CD4-positive, alpha-beta T cell (primary cell): ENCODE measurements around the gene DIS3L2. TPM values are rescaled to one million over a fixed set of nuclear protein-coding genes. Genes with fewer than 3 reads are reported as not detected.

ENCODE experiments used
- ATAC-seq: fragments of 200-7000 bp; cut with Tn5 transposase; one replicate; pipeline ENCODE4 v1.10.0; 2022; ENCODE audit warnings: mild to moderate bottlenecking; ENCODE audit not compliant: poor library complexity
- CTCF ChIA-PET: fragments of 350-600 bp; sonication (Branson Sonifier 250); formaldehyde crosslinking; loops from one replicate; lab custom pipeline; 2021; ENCODE audit warnings: antibody characterized with exemption, inconsistent platforms; lab: Charles Lee
- POLR2A ChIA-PET: fragments of 350-600 bp; sonication (Branson Sonifier 250); formaldehyde crosslinking; loops from one replicate; lab custom pipeline; 2021; ENCODE audit warnings: antibody characterized with exemption, inconsistent platforms; lab: Charles Lee
- DNase-seq, 14 experiments: peaks; one replicate each; pipeline ENCODE4 v3.0.0-alpha.2; 2013 to 2020; ENCODE audit warnings: mixed read lengths in 2 of 14
- H3K27ac ChIP-seq, 2 donors: one replicate each; pipeline versions ENCODE4 v1.5.1 to v1.7.0; 2013; ENCODE audit warnings: low read length in 2 of 2, low read depth in 1 of 2, mild to moderate bottlenecking in 1 of 2
- H3K27me3 ChIP-seq, 2 experiments: 1 replicate in 1 of 2; 2 replicates in 1 of 2; pipeline versions ENCODE4 v1.6.1 to v1.7.0; 2013; ENCODE audit warnings: low read length in 2 of 2, control low read depth in 1 of 2, mild to moderate bottlenecking in 1 of 2, moderate library complexity in 1 of 2; ENCODE audit not compliant: insufficient read depth in 2 of 2, control insufficient read depth in 1 of 2
- H3K36me3 ChIP-seq: one replicate; pipeline ENCODE4 v1.6.1; 2013; ENCODE audit warnings: low read length, control low read depth; ENCODE audit not compliant: insufficient read depth
- H3K4me1 ChIP-seq: one replicate; pipeline ENCODE4 v1.6.1; 2013; ENCODE audit warnings: low read length, control low read depth; ENCODE audit not compliant: insufficient read depth
- H3K4me3 ChIP-seq: one replicate; pipeline ENCODE4 v1.5.1; 2013; ENCODE audit warnings: mild to moderate bottlenecking, low read length, moderate library complexity
- H3K9me3 ChIP-seq, 2 experiments: 1 replicate in 1 of 2; 2 replicates in 1 of 2; pipeline versions ENCODE4 v1.6.1 to v1.7.0; 2013; ENCODE audit warnings: low read length in 2 of 2, mild to moderate bottlenecking in 2 of 2, control low read depth in 1 of 2, moderate library complexity in 1 of 2; ENCODE audit not compliant: control insufficient read depth in 1 of 2, insufficient read depth in 1 of 2
- H3K27ac Mint-ChIP-seq: one replicate; pipeline ENCODE4 v1.8.0; 2020; ENCODE audit warnings: mixed read lengths
- H3K27me3 Mint-ChIP-seq: one replicate; pipeline ENCODE4 v1.8.0; 2021; ENCODE audit warnings: mixed read lengths
- H3K36me3 Mint-ChIP-seq: one replicate; pipeline ENCODE4 v1.8.0; 2021; ENCODE audit warnings: low read depth, mixed read lengths
- H3K4me1 Mint-ChIP-seq: one replicate; pipeline ENCODE4 v1.8.0; 2021; ENCODE audit warnings: low read depth, mixed read lengths
- H3K4me3 Mint-ChIP-seq: one replicate; pipeline ENCODE4 v1.8.0; 2020; ENCODE audit warnings: mild to moderate bottlenecking, mixed read lengths
- H3K9me3 Mint-ChIP-seq: one replicate; pipeline ENCODE4 v1.8.0; 2020; ENCODE audit warnings: mixed read lengths
- CTCF ChIP-seq: fragments of 200-600 bp; IDR thresholded peaks from one replicate; pipeline ENCODE4 v1.8.0; 2022; ENCODE audit warnings: antibody characterized with exemption, mild to moderate bottlenecking
- intact Hi-C, 2 experiments: fragments of 100-400 bp; cut with DNase I in 1 of 2; cut with micrococcal nuclease in 1 of 2; formaldehyde crosslinking; loops; one replicate each; pipeline versions ENCODE4 v1.15.1 to v1.9.0; 2023 to 2025; cut with DNase I, micrococcal nuclease
- total RNA-seq, 174 experiments: library from RNA in 2 of 174; stranded (reverse) in 2 of 174; gene quantifications; one replicate each; pipeline ENCODE4 v1.2.3 and lab custom pipeline; 2021 to 2026

The DIS3L2 gene
- total RNA-seq, 2 experiments from 2014 or later, result 59.8 to 62.9 TPM

DNA sequence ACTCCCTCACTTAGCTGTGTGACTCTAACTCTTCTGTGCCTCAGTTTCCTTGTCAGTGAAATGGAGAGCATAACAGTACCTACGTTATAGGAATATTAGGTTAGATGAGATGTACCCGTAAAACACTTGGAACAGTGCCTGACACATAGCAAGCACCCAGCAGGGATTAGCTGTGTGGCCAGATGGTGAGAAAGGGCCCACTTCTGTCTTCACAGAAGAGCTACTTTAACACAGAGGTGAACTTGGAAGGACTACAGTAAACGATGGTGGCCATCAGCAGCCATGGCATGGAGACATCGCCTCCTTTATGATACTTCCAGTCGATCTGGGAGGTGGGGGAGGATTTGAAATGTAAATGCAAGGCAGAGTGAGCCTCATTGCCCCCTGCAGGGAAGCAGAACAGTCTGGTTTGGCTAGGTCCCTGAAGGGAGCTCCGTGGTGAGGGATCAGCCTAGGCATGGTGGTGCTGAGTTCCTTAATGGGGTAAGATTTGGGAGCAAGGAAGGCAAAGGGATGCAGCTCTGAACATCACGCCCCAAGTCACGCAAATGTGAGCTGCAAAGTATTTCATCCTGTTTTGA, 315.3 kb downstream of the DIS3L2 start:
- POLR2A ChIA-PET, result no interaction called here
- no peak for TF ChIP-seq CTCF
- H3K9me3 ChIP-seq, result no peaks in the 10 kb centered on the region
- H3K4me1 ChIP-seq, result no peaks in the 10 kb centered on the region
- Mint-ChIP-seq H3K27me3 (no peaks in the 10 kb centered on the region), H3K27ac (no peak overlapping the region), H3K4me3 (no peak overlapping the region), H3K4me1 (peaks cover 5% of the 10 kb centered on the region), H3K36me3 (peaks cover 73% of the 10 kb centered on the region), H3K9me3 (no peaks in the 10 kb centered on the region)
- peaks cover 6% of the 10 kb centered on the region for H3K36me3 ChIP-seq
- ATAC-seq (no peak), DNase-seq (no peak)
- intact Hi-C loops, result loop anchor here in 1 of 2 experiments (10.0 kb wide), 1 partner anchor 48 kb away; no protein-coding TSS in a partner anchor
- CTCF ChIA-PET, result no interaction called here
- no peaks in the 10 kb centered on the region for H3K27me3 ChIP-seq
- no peak overlapping the region for H3K4me3 ChIP-seq
- no peak overlapping the region for H3K27ac ChIP-seq

DNA sequence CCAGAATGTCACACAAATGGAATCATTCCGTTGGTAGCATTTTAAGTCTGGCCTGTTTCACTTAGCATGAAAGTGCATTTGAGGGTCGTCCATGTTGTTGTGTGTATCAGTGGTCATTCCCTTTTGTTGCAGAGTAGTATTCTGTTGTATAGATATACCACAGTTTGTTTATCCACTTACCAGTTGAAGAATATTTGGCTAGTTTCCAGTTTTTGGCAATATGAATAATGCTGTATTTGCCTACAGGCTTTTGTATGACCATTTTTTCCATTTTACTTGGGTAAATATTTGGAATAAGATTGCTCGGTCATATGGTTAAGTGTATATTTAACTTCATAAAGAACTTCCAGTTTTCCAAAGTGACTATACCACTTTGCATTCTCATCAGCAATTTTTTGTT, 317.0 kb downstream of the DIS3L2 start:
- Mint-ChIP-seq H3K36me3 (peaks cover 68% of the 10 kb centered on the region), H3K27ac (no peak overlapping the region), H3K9me3 (no peaks in the 10 kb centered on the region), H3K4me1 (peaks cover 18% of the 10 kb centered on the region), H3K4me3 (no peak overlapping the region), H3K27me3 (no peaks in the 10 kb centered on the region)
- Histone ChIP-seq H3K4me3 (no peak overlapping the region), H3K9me3 (no peaks in the 10 kb centered on the region), H3K4me1 (no peaks in the 10 kb centered on the region), H3K27me3 (no peaks in the 10 kb centered on the region), H3K36me3 (peaks cover 6% of the 10 kb centered on the region), H3K27ac (no peak overlapping the region)
- TF ChIP-seq CTCF, result no peak
- no peak for ATAC-seq
- ChIA-PET CTCF (interaction anchor here (1.4 kb wide), 1 partner anchor 9 kb away, joined by 3 read pairs; no protein-coding TSS in a partner anchor), POLR2A (no interaction called here)
- intact Hi-C loops, result loop anchor here in 1 of 2 experiments (10.0 kb wide), 1 partner anchor 46 kb away; no protein-coding TSS in a partner anchor
- no peak for DNase-seq

- Histone ChIP-seq H3K27me3 (no peaks in the 10 kb centered on the region), H3K4me1 (no peaks in the 10 kb centered on the region)
- no peak overlapping the region for H3K4me3 Mint-ChIP-seq
These were observed 318.8 kb downstream of the DIS3L2 start for GRCh38 chr2:232280341-232280740.

More at GRCh38 chr2:232280341-232280740, 318.8 kb downstream of the DIS3L2 start:
- Histone ChIP-seq H3K4me3 (no peak overlapping the region), H3K9me3 (no peaks in the 10 kb centered on the region), H3K27ac (no peak overlapping the region), H3K36me3 (peaks cover 6% of the 10 kb centered on the region)
- Mint-ChIP-seq H3K27ac (no peak overlapping the region), H3K36me3 (peaks cover 58% of the 10 kb centered on the region), H3K9me3 (no peaks in the 10 kb centered on the region), H3K4me1 (peaks cover 36% of the 10 kb centered on the region), H3K27me3 (no peaks in the 10 kb centered on the region)
- no peak for TF ChIP-seq CTCF
- CTCF ChIA-PET, result no interaction called here
- POLR2A ChIA-PET, result no interaction called here
- ATAC-seq (no peak), DNase-seq (no peak)
- intact Hi-C loops, result no loop called here
